Measurements from ENCODE around the gene RASL10A. TPM values are rescaled to one million over a fixed set of nuclear protein-coding genes. Genes with fewer than 3 reads are reported as not detected.

RASL10A gene
- total and polyA plus RNA-seq, 2 donors from 2014 or later, result 0.73 to 1.2 TPM

DNA sequence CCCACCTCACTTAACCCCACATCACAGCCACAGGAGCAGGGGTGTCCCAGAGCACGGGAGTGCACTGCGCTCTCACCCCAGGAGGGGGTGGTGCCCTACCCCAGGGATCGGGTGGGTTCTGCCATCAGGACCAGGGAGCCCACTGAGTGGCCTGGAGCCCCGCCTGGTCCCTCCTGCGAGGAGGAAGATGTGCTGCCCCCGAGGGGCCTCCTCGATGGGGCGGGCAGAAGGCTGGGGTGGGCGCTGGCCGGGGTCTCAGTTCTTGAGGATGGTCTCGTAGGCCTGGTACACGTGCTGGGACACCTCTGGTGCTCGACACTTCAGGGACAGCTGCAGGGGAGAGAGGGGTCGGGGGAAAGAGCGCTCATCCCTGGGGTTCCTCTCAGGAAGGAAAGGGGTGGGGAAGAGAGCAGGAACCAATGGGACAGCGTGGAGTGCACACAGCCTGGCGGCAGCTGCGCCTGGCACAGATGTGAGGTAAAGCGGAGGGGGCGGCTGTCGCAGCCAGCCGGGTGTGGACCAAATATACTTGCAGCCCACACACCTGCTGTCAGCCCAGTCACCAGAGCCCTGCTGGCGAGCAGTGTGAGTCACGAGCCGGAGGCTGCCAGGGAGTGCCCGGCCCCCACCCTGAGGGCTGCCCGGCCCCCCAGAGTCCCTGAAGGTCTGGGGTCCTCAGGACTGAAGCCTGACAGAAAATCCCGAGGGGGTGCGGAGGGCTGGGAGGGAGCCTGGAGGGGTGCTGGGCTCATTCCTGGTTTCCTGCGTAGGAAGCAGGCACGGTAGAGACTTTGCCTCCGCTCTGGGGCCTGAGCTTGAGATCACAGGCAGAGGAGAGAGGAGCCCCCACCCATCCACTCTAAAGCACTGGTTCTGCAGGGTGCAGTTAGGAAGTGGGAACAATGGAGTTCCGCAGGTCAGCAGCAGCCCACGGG is 13.3 kb upstream of the RASL10A start:
- Histone ChIP-seq H3K9me3 (ENCODE audit: control insufficient read depth in 2 of 3, insufficient read depth in 1 of 3, low read length in 3 of 3) (no peaks in the 10 kb centered on the region), H3K4me3 (ENCODE audit: low read length in 3 of 3) (no peak overlapping the region), H3K27ac (ENCODE audit: low read depth in 2 of 2, low read length in 2 of 2) (no peak overlapping the region), H3K27me3 (ENCODE audit: control insufficient read depth, insufficient read depth, low read length) (no peaks in the 10 kb centered on the region), H3K36me3 (ENCODE audit: control insufficient read depth in 2 of 3, insufficient read depth in 3 of 3, low read length in 3 of 3) (peaks cover 0 to 13% (median 0%) of the 10 kb centered on the region in 3 donors), H3K4me1 (ENCODE audit: control insufficient read depth in 2 of 3, insufficient read depth in 2 of 3, low read depth in 1 of 3, low read length in 3 of 3) (no peaks in the 10 kb centered on the region), H3K9ac (ENCODE audit: low read length in 3 of 3) (no peak overlapping the region)
- DNase-seq (peak in 1 of 5 donors; percentile 73), FAIRE-seq (no peak)
- intact Hi-C loops (cut with DNase I), result no loop called here
- TF ChIP-seq CTCF (IDR thresholded peaks at IDR 0.05; ENCODE audit: borderline replicate concordance, extremely low read depth, insufficient read depth), result no peak

- no peaks in the 10 kb centered on the region for H3K27me3 ChIP-seq (ENCODE audit: control insufficient read depth, insufficient read depth, low read length)
- peak in 1 of 5 donors; percentile 72 for DNase-seq
- H3K36me3 ChIP-seq (ENCODE audit: control insufficient read depth in 2 of 3, insufficient read depth in 3 of 3, low read length in 3 of 3), result peaks cover 0 to 13% (median 0%) of the 10 kb centered on the region in 3 donors
- FAIRE-seq, result no peak
- H3K9me3 ChIP-seq (ENCODE audit: control insufficient read depth in 2 of 3, insufficient read depth in 1 of 3, low read length in 3 of 3), result no peaks in the 10 kb centered on the region
- no peak overlapping the region for H3K4me3 ChIP-seq (ENCODE audit: low read length in 3 of 3)
- intact Hi-C loops (cut with DNase I), result no loop called here
- no peak overlapping the region for H3K27ac ChIP-seq (ENCODE audit: low read depth in 2 of 2, low read length in 2 of 2)
- no peak for TF ChIP-seq CTCF (IDR thresholded peaks at IDR 0.05; ENCODE audit: borderline replicate concordance, extremely low read depth, insufficient read depth)
- H3K4me1 ChIP-seq (ENCODE audit: control insufficient read depth in 2 of 3, insufficient read depth in 2 of 3, low read depth in 1 of 3, low read length in 3 of 3), result no peaks in the 10 kb centered on the region
- H3K9ac ChIP-seq (ENCODE audit: low read length in 3 of 3), result no peak overlapping the region
These were observed 12.6 kb upstream of the RASL10A start for GRCh38 chr22:29328055-29328454.

- TF ChIP-seq CTCF (IDR thresholded peaks at IDR 0.05; ENCODE audit: borderline replicate concordance, extremely low read depth, insufficient read depth), result no peak
- Histone ChIP-seq H3K27me3 (ENCODE audit: control insufficient read depth, insufficient read depth, low read length) (no peaks in the 10 kb centered on the region), H3K4me1 (ENCODE audit: control insufficient read depth in 2 of 3, insufficient read depth in 2 of 3, low read depth in 1 of 3, low read length in 3 of 3) (no peaks in the 10 kb centered on the region), H3K9ac (ENCODE audit: low read length in 3 of 3) (no peak overlapping the region), H3K9me3 (ENCODE audit: control insufficient read depth in 2 of 3, insufficient read depth in 1 of 3, low read length in 3 of 3) (no peaks in the 10 kb centered on the region), H3K27ac (ENCODE audit: low read depth in 2 of 2, low read length in 2 of 2) (no peak overlapping the region), H3K4me3 (ENCODE audit: low read length in 3 of 3) (no peak overlapping the region), H3K36me3 (ENCODE audit: control insufficient read depth in 2 of 3, insufficient read depth in 3 of 3, low read length in 3 of 3) (peaks cover 0 to 13% (median 0%) of the 10 kb centered on the region in 3 donors)
- FAIRE-seq, result no peak
- DNase-seq, result no peak
- intact Hi-C loops (cut with DNase I), result no loop called here
These were observed 11.7 kb upstream of the RASL10A start for GRCh38 chr22:29327089-29327764.

All from kidney (tissue), 14 donors.